Stimulated activated CD4-positive, alpha-beta T cell treated with anti-CD3 and anti-CD28 coated beads, Interleukin-4, amount 100 ng/mL, for 48 hours (primary cell): ENCODE measurements around the gene UBE2F.
"Not testable (repeated sequence)": the region's sequence is repeated elsewhere in the genome, so short reads cannot be mapped to it uniquely, and the experiment has no call there.

Experiments
- DNase-seq, 2 donors: peaks; one replicate each; pipeline ENCODE4 v3.0.0-alpha.2; 2020; ENCODE audit warnings: low read depth in 2 of 2

Gene UBE2F

DNA sequence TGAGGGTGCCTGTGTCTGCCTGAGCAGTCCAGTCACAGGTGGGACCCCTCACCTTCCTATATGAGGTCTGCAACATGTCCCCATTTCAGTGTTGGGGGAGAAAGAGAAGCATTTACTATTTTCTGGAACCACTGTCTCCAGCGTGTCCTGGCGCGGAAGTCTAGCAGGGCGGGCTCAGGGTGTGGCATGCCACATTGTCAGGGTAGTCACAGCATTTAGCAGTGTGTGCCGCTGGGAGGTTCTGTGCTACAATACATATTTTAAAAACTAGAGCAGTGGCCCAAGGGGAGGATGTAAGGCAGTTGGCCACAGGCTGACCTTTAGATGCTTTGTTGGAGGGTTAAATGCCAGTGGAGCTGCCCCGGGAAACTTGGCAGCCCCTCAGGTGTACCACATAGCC is 12.5 kb downstream of the UBE2F start:
- DNase-seq: no peak

DNA sequence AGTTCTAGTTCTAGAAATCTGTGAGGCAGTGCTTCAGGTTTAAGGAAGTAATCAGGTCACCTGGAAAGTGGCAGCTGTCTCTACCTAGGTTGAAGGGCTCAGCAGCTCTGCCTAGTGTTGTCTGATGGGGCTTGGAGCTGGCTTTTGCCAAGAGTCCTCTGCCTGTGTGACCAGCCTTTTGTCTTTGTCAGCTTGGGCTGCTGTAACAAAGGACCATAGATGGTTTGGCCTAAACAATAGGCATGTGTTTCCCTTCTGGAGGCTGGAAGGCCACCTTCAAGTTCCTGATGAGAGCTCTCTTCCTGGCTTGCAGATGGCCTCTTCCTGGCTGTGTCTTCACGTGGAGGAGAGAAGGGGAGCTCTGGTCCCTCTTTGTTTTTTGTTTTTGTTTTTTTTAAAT is 13.3 kb downstream of the UBE2F start:
- DNase-seq: no peak

GRCh38 chr2:237980751-237981150 is 13.9 kb downstream of the UBE2F start:
- DNase-seq: no peak

DNA sequence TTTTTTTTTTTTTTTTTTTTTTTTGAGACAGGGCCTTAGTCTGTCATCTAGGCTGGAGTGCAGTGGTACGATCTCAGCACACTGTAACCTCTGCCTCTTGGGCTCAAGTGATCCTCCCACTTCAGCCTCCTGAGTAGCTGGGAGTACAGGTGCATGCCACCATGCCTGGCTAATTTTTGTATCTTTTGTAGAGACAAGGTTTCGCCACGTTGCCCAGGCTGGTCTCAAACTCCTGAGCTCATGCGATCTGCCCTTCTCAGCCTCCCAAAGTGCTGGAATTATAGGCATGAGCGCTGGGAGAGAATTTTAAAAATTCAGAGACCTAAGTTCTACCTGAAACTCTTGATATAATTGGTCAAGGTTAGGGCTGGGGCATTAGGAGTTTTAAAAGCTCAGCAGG is 14.8 kb downstream of the UBE2F start:
- DNase-seq: not testable (repeated sequence)

GRCh38 chr2:237982039-237982725 is 15.4 kb downstream of the UBE2F start:
- DNase-seq: no peak

DNA sequence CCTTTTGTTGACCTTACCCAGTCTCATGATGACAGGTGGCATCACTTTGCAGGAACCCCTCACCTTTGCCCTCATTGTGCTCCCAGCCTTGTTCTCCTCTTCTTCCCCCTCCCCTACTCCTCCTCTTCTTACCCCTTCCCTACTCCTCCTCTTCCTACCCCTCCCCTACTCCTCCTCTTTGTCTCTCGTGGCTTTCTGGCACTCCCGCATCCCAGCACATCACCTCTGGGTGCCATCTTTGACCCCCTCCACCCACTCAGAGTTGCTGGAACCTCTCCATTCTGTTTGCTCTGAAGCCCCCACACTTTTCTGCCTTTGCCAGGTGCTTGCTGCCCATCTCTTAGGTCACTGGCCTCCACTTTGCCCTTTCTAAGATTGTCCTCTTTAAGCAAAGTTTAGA is 17.1 kb downstream of the UBE2F start:
- DNase-seq: no peak

GRCh38 chr2:237987268-237987667 is 20.5 kb downstream of the UBE2F start:
- no peak for DNase-seq

DNA sequence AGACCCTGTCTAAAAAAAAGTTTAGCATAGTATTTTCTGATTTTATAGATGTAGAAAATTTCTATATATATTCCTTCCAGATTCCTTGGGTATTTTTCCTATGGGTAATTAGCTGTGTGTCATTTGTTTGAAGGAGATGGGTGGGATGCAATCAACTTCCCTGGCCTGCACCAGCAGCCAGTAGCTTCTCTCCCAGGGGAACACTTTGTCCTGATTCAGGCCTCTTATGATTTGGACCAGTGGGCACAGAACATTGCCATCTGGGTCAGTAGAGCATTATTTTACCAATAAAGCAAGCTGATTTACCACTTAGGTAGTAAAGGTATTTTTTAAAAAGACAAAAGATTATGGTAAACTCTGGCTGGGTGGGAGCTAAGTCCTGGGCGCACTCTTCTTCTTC is 26.9 kb downstream of the UBE2F start:
- no peak for DNase-seq

DNA sequence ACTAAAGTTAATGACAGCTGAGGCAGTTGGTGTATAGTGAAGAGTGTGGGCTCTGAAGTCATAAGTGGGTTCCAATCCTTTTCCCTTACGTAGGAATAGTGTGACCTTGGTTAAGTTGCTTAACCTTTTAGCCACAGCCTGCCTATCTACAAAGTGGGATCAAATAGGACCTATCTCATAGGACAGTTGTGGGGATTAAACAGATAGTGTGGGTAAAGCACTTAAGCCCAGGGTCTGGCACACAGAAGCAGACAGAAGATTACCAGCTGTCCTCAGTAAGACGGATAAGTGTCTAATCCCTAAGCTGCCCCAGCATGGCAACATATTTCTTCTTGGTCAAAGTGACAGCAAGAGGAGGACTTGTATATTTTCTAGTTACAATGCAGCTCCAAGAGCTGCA is 28.2 kb downstream of the UBE2F start:
- no peak for DNase-seq

GRCh38 chr2:237996021-237996593 is 29.3 kb downstream of the UBE2F start:
- DNase-seq: no peak

DNA sequence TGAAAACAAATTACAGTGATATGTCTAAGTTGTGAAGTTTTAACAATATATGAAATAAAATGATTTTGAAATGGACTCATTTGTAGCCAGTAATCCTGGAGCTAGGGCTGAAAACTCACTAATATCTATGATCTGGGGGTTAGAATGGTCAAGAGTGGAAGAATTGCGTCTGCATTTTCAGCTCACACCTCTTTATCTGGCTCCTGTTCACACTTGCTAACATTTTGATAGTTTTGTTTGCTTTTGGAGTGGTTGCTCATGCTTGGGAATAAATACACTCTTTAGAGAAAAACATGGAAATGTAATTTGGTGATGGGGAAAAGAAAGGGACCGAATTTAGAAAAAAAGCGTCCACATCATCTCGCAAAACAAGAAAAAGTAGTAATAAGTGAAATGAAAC is 30.7 kb downstream of the UBE2F start:
- DNase-seq: no peak

- no peak for DNase-seq
Observed at GRCh38 chr2:237998530-237998929, 31.7 kb downstream of the UBE2F start.

GRCh38 chr2:238003234-238004031 is 36.6 kb downstream of the UBE2F start:
- no peak for DNase-seq

- DNase-seq: no peak
Observed at GRCh38 chr2:238004077-238004830, 37.4 kb downstream of the UBE2F start.

- DNase-seq: no peak
Observed at GRCh38 chr2:238005528-238005927, 38.7 kb downstream of the UBE2F start.

DNA sequence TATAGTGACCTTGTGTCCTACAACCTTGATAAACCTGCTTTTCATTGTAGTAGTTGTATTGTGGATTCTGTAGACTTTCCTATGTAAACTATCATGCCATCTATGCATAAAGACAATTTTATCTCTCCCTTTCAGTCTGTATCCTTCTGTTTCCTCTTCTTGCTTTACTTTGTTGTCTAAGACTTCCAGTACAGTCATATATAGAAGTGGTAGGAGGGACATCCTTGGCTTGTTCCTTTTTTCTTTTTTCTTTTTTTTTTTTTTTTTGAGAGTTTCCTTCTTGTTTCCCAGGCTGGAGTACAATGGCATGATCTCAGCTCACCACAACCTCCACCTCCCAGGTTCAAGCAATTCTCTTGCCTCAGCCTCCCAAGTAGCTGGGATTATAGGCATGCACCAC is 39.7 kb downstream of the UBE2F start:
- no peak for DNase-seq

DNA sequence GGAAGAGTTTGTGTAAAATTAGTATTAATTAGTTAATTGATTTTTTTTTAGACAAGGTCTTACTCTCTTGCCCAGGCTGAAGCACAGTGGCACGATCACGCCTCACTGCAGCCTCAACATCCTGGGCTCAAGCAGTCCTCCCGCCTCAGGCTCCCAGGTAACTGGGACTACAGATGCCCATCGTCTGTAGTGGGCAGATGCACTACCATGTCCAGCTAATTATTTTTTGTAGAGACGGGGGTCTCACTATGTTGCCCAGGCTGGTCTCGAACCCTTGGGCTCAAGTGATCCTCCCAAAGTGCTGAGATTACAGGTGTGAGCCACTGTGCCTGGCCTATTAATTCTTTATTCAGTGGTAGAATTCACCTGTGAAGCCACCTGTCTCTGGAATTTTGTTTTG is 41.1 kb downstream of the UBE2F start:
- no peak for DNase-seq

- DNase-seq: no peak
Observed at GRCh38 chr2:238009563-238009962, 42.7 kb downstream of the UBE2F start.

DNA sequence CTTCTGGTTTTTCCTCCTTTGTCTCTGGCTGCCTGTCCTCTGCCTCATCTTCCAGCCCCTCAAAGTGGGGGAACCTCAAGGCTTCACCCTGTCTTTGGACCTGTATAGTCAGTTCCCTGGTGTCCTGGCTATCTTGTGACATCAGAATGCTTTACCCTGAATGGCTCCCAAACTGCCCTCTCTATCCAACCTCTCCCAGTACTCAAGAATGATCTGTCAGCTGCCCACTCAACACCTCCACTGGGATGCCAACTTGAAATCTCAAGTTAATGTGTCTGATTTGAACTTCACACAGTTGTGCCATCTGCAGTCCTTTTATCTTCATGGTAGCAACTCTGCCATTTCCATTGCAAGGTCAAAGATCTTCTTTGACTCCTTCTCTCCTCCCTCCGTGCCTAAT is 43.8 kb downstream of the UBE2F start:
- no peak for DNase-seq

DNA sequence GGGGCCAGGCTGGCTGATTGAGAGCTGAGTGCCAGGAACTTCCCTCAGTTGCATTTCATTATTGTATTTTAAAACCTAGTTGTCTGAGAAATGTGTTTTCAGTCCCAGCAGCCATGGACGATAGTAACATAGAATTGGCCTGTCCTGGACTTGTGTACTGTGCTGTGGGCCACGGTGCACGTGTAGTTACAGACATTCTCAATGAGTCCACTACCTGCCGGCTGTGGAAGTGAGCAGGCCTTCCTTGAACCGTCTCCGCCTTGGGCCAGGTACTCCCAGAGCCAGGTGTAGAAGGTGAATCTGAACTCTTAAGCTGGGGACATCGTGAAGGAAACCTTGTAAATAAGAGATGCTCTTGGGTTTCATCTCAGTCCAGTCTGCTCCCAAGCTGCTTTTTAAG is 47.0 kb downstream of the UBE2F start:
- DNase-seq: no peak

DNA sequence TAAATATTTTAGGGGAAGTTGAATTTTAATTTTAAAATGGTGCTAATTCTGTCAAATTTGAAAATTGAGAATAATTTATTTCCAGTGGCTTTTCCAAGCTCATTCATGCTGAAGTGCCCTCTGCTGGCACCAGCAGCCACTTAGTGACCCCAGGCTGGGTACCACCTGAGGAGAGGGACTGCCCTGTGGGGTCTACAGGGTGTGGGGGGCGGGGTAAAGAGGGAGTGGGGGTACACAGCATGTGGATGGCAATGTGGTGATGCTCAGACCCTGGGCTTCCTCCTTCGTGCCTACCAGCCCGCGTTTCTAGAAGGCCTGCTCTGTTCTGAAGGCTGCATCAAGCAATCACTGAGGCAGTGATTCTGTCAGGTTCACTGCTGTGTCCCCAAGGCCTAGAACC is 48.9 kb downstream of the UBE2F start:
- no peak for DNase-seq

GRCh38 chr2:238016526-238016925 is 49.7 kb downstream of the UBE2F start:
- no peak for DNase-seq
